ENCODE data around the gene DLD.

The DLD gene

DNA sequence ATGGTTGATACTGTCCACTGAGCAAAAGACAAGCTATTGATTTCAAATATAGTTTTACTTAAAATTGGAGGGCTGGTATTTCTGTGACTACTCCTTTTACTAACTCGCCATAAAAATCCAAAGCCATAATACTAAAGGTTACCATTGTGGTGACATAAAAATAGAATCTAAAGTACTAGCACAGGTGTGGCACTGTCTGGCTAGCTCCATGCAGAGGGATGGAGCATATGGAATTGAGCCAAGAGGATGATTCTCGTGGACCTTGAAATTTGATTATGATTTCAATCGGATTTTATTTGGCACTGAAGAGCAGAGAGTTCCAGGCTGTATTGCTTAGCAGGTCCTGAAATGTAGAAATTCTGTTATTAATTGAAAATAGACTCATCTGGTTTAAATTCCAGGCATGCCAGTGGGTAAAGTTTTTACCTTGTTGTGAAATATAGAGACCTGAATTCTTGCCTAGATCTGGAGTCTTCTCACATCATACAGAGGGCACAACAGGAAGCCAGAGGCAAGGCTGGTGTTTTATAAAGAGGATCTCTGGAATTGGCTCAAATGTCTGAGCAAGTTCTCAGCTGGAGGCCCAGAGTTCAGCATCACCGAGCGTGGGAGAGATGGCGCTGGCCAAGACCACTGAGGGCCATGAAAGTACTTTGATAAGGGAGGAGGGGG lies 29.9 kb upstream of the DLD start:
- Histone ChIP-seq H3K27ac (ENCODE audit: poor library complexity, severe bottlenecking) (no peak overlapping the region), H3K4me3 (ENCODE audit: severe bottlenecking) (no peak overlapping the region), H3K36me3 (ENCODE audit: low read depth) (no peaks in the 10 kb centered on the region), H3K9me3 (ENCODE audit: severe bottlenecking) (no peaks in the 10 kb centered on the region), H3K27me3 (ENCODE audit: insufficient read depth, poor library complexity, severe bottlenecking) (no peaks in the 10 kb centered on the region), H3K4me1 (ENCODE audit: insufficient read depth, poor library complexity, severe bottlenecking) (peaks cover 16% of the 10 kb centered on the region)
- no peak for DNase-seq (ENCODE audit: low spot score)
- 0 out of 3 replicates have a peak, but pooled peaks have one; percentile 16 for ATAC-seq (ENCODE audit: low read depth)
- TF ChIP-seq, protein P1, sequence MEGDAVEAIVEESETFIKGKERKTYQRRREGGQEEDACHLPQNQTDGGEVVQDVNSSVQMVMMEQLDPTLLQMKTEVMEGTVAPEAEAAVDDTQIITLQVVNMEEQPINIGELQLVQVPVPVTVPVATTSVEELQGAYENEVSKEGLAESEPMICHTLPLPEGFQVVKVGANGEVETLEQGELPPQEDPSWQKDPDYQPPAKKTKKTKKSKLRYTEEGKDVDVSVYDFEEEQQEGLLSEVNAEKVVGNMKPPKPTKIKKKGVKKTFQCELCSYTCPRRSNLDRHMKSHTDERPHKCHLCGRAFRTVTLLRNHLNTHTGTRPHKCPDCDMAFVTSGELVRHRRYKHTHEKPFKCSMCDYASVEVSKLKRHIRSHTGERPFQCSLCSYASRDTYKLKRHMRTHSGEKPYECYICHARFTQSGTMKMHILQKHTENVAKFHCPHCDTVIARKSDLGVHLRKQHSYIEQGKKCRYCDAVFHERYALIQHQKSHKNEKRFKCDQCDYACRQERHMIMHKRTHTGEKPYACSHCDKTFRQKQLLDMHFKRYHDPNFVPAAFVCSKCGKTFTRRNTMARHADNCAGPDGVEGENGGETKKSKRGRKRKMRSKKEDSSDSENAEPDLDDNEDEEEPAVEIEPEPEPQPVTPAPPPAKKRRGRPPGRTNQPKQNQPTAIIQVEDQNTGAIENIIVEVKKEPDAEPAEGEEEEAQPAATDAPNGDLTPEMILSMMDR (IDR thresholded peaks at IDR 0.05; ENCODE audit: poor library complexity, severe bottlenecking) = no peak

DNA sequence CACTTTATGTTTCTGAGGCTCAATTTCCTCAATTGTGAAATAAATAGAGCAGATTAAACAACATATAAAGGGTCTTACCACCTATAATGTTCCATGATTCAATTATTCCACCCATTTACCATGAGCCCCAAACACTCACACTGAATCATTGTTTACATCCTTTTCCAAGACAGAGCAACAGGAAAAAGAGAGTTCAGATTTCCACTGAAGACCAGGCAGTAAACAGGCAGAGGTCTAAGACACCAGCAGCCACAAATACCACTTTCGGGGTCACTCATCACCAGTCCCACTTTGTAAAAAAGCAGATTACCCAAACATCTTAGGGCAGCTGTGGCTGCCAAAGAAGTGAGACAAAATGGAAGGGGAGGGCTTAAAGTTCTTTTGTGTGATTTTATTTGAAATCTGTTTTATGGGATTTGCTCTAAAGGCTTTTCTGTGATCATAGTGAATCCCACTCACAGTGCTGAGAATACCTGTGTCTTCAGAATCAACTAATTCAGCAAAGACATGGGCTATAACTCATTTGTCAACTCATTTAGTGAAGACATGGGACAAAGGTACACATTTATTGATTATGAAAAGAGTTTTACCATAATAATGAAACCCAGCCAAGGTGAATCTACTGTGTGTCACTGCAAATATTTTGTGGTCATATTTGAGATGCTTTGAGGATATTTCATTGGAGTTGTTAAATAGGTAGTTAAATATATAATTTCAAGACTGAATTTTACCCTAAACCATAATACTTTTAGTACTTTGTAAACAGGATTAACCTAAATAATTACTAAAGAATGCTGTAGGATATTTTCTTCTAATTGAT lies 24.8 kb upstream of the DLD start:
- Histone ChIP-seq H3K36me3 (ENCODE audit: low read depth) (no peaks in the 10 kb centered on the region), H3K4me1 (ENCODE audit: insufficient read depth, poor library complexity, severe bottlenecking) (peaks cover 12% of the 10 kb centered on the region), H3K9me3 (ENCODE audit: severe bottlenecking) (no peaks in the 10 kb centered on the region), H3K27me3 (ENCODE audit: insufficient read depth, poor library complexity, severe bottlenecking) (no peaks in the 10 kb centered on the region), H3K27ac (ENCODE audit: poor library complexity, severe bottlenecking) (no peak overlapping the region), H3K4me3 (ENCODE audit: severe bottlenecking) (no peak overlapping the region)
- TF ChIP-seq, protein P1 (IDR thresholded peaks at IDR 0.05; ENCODE audit: poor library complexity, severe bottlenecking) = no peak
- DNase-seq (ENCODE audit: low spot score) = no peak
- peak; percentile 67 for ATAC-seq (ENCODE audit: low read depth)

DNA sequence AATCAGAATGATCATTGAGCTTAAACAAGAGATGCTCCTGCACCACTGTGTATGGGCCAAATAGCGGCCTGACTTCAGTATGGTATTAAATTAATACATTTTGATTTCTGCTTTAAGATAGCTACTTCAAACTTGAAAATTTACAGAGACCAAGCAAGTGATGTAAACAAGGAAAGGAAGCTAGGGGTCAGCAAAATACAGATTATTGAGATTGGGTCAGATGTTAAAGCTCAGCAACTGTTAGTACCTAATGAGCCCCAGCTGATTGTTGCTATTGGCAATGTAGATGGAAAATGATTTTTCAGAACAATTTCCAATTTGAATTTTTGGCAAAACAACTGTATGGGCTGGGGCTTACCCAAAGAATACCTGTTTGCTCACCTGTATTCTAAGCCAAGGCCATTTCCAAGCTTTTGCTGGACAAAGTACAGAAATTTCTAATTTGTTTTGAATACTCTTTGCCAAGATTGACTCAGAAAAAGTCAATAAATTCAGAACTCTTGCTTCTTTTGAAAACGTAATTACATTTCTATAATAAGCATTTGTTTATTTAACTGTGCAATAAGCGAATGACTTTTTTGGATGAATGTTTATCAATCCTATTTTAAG lies 23.0 kb upstream of the DLD start:
- H3K36me3 ChIP-seq (ENCODE audit: low read depth) = no peaks in the 10 kb centered on the region
- ATAC-seq (ENCODE audit: low read depth) (no peak), DNase-seq (ENCODE audit: low spot score) (no peak)
- H3K4me1 ChIP-seq (ENCODE audit: insufficient read depth, poor library complexity, severe bottlenecking) = peaks cover 9% of the 10 kb centered on the region
- H3K9me3 ChIP-seq (ENCODE audit: severe bottlenecking) = no peaks in the 10 kb centered on the region
- no peak overlapping the region for H3K4me3 ChIP-seq (ENCODE audit: severe bottlenecking)
- no peak overlapping the region for H3K27ac ChIP-seq (ENCODE audit: poor library complexity, severe bottlenecking)
- no peaks in the 10 kb centered on the region for H3K27me3 ChIP-seq (ENCODE audit: insufficient read depth, poor library complexity, severe bottlenecking)
- TF ChIP-seq, protein P1 (IDR thresholded peaks at IDR 0.05; ENCODE audit: poor library complexity, severe bottlenecking) = no peak

DNA sequence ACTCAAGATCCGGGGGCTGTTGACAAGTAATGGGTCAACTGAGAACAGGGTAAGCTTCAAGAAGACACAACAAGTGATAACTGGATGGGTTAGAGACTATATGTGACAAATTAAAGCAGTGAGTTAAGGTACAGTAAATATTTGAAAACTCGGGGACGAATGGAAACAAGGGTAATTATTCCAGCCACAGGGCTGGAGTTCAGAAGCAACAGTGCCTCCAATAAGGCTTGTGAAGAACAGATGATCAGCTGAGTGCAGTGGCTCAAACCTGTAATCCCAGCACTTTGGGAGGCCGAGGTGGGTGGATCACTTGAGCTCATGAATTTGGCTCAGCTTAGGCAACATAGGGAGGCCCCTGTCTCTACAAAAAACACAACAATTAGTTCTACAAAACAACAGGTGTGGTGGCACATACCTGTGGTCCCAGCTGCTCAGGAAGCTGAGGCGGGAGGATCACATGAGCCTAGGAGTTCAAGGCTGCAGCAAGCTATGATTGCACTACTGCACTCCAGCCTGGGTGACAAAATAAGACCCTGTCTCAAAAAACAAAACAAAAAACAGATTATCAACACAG lies 20.5 kb upstream of the DLD start:
- no peaks in the 10 kb centered on the region for H3K36me3 ChIP-seq (ENCODE audit: low read depth)
- H3K4me3 ChIP-seq (ENCODE audit: severe bottlenecking) = no peak overlapping the region
- TF ChIP-seq, protein P1 (IDR thresholded peaks at IDR 0.05; ENCODE audit: poor library complexity, severe bottlenecking) = no peak
- H3K27me3 ChIP-seq (ENCODE audit: insufficient read depth, poor library complexity, severe bottlenecking) = no peaks in the 10 kb centered on the region
- peaks cover 9% of the 10 kb centered on the region for H3K4me1 ChIP-seq (ENCODE audit: insufficient read depth, poor library complexity, severe bottlenecking)
- no peak for ATAC-seq (ENCODE audit: low read depth)
- no peaks in the 10 kb centered on the region for H3K9me3 ChIP-seq (ENCODE audit: severe bottlenecking)
- DNase-seq (ENCODE audit: low spot score) = no peak
- H3K27ac ChIP-seq (ENCODE audit: poor library complexity, severe bottlenecking) = no peak overlapping the region
